Measurements from ENCODE around the gene ZNF77. TPM values are rescaled to one million over a fixed set of nuclear protein-coding genes. Genes with fewer than 3 reads are reported as not detected.

The ZNF77 gene
- total RNA-seq, 1 experiment from 2014 or later: 5.1 TPM

GRCh38 chr19:2977001-2977745 is 32.4 kb upstream of the ZNF77 start, which contains the start of gene TLE6:
TLE6 (plus strand) TSS chr19:2977564; CDS start chr19:2978234, 670 bp downstream.
- DNase-seq: peak; percentile 91
- H3K4me2 ChIP-seq (ENCODE audit: low read length): peak within 1 kb of the TSS; percentile 94
- H4K20me1 ChIP-seq (ENCODE audit: low read length): no peaks in the 10 kb centered on the region
- CTCF ChIA-PET: interaction anchor here (0.6 kb wide), 2 partner anchors 8 to 24 kb away, joined by 3 read pairs; no protein-coding TSS in a partner anchor
- H3K9ac ChIP-seq (ENCODE audit: low read length): peak within 1 kb of the TSS; percentile 56
- intact Hi-C loops (cut with micrococcal nuclease): no loop called here
- no peak within 1 kb of the TSS for H3K27ac ChIP-seq (ENCODE audit: low read length)
- no peaks in the 10 kb centered on the region for H3K9me2 ChIP-seq (replicated peaks; ENCODE audit: low read length)
- no TSS peak for BruUV-seq (replicated peaks)
- H3K9me3 ChIP-seq (ENCODE audit: low read length): no peaks in the 10 kb centered on the region
- H3K4me1 ChIP-seq (ENCODE audit: insufficient read depth, low read length): no peaks in the 10 kb centered on the region
- ATAC-seq: peak; percentile 98
- no peaks in the 10 kb centered on the region for H3K79me2 ChIP-seq (ENCODE audit: low read length)
- POLR2A ChIA-PET (ENCODE audit: unreplicated experiment): no interaction called here
- peak within 1 kb of the TSS; percentile 99 for H2AFZ ChIP-seq (ENCODE audit: low read length)
- H3K36me3 ChIP-seq (ENCODE audit: low read depth, low read length): no peaks in the 10 kb centered on the region
- H3F3A ChIP-seq (ENCODE audit: low read length, unreplicated experiment): no peaks in the 10 kb centered on the region
- no peaks in the 10 kb centered on the region for H3K27me3 ChIP-seq (ENCODE audit: low read length)
- H3K4me3 ChIP-seq (ENCODE audit: low read length): peak within 1 kb of the TSS; percentile 86
- TF ChIP-seq EZH2 (IDR thresholded peaks at IDR 0.05; ENCODE audit: low read length, unreplicated experiment) (no peak), CTCF (conservative IDR thresholded peaks at IDR 0.05; ENCODE audit: low read depth, low read length) (no peak), EZH2phosphoT487 (IDR thresholded peaks at IDR 0.05; ENCODE audit: borderline replicate concordance, low read length) (no peak)

DNA sequence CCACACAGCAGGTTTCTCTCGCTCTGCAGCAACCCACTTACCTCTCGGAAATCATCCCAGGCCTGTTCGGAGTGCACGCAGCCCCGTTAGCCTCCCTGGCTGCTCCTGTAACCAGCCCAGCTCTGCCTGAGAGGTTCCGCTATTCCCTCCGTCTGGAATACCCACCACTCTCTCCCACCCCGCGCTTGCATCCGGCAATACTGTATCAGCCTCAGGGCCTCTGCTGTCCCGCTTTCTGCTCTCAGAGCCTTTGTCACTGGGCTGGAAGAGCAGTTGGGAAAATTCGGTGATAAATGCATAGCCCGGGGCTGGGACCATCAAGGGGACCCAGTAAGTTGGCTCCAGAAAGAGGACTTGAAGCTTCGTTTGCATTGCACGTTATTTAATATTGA is 31.8 kb upstream of the ZNF77 start:
- ChIA-PET CTCF (interaction anchor here (0.6 kb wide), 2 partner anchors 9 to 23 kb away, joined by 3 read pairs; no protein-coding TSS in a partner anchor), POLR2A (ENCODE audit: unreplicated experiment) (no interaction called here)
- TF ChIP-seq EZH2phosphoT487 (IDR thresholded peaks at IDR 0.05; ENCODE audit: borderline replicate concordance, low read length) (no peak), CTCF (conservative IDR thresholded peaks at IDR 0.05; ENCODE audit: low read depth, low read length) (no peak), EZH2 (IDR thresholded peaks at IDR 0.05; ENCODE audit: low read length, unreplicated experiment) (no peak)
- intact Hi-C loops (cut with micrococcal nuclease): no loop called here
- Histone ChIP-seq H2AFZ (ENCODE audit: low read length) (peak overlapping the region; percentile 99), H3K4me3 (ENCODE audit: low read length) (peak overlapping the region; percentile 86), H3F3A (ENCODE audit: low read length, unreplicated experiment) (no peaks in the 10 kb centered on the region), H3K36me3 (ENCODE audit: low read depth, low read length) (no peaks in the 10 kb centered on the region), H3K79me2 (ENCODE audit: low read length) (no peaks in the 10 kb centered on the region), H3K9me2 (replicated peaks; ENCODE audit: low read length) (no peaks in the 10 kb centered on the region), H3K4me2 (ENCODE audit: low read length) (peak overlapping the region; percentile 94), H3K9ac (ENCODE audit: low read length) (peak overlapping the region; percentile 56), H3K27me3 (ENCODE audit: low read length) (no peaks in the 10 kb centered on the region), H3K27ac (ENCODE audit: low read length) (no peak overlapping the region), H4K20me1 (ENCODE audit: low read length) (no peaks in the 10 kb centered on the region), H3K4me1 (ENCODE audit: insufficient read depth, low read length) (no peaks in the 10 kb centered on the region), H3K9me3 (ENCODE audit: low read length) (no peaks in the 10 kb centered on the region)
- peak; percentile 15; the same call in 1 of the 2 replicates for ATAC-seq
- DNase-seq: no peak
- no TSS peak for BruUV-seq (replicated peaks)
